AG09319 (cell line): ENCODE data around the gene KCNC3.

Experiments
- DNase-seq: peaks from one replicate; pipeline ENCODE4 v3.0.0-alpha.2; 2010; ENCODE audit warnings: low read depth; ENCODE audit errors: extremely low read depth
- TF ChIP-seq, protein P1 (sequence below): IDR thresholded peaks from 2 replicates; pipeline ENCODE4 v1.5.1; 2011; ENCODE audit warnings: low read depth, mild to moderate bottlenecking, inconsistent platforms, low read length, moderate library complexity

KCNC3 gene

GRCh38 chr19:50293263-50294004 is 35.7 kb downstream of the KCNC3 start:
- no peak for DNase-seq
- TF ChIP-seq, protein P1, sequence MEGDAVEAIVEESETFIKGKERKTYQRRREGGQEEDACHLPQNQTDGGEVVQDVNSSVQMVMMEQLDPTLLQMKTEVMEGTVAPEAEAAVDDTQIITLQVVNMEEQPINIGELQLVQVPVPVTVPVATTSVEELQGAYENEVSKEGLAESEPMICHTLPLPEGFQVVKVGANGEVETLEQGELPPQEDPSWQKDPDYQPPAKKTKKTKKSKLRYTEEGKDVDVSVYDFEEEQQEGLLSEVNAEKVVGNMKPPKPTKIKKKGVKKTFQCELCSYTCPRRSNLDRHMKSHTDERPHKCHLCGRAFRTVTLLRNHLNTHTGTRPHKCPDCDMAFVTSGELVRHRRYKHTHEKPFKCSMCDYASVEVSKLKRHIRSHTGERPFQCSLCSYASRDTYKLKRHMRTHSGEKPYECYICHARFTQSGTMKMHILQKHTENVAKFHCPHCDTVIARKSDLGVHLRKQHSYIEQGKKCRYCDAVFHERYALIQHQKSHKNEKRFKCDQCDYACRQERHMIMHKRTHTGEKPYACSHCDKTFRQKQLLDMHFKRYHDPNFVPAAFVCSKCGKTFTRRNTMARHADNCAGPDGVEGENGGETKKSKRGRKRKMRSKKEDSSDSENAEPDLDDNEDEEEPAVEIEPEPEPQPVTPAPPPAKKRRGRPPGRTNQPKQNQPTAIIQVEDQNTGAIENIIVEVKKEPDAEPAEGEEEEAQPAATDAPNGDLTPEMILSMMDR, result no peak

- TF ChIP-seq, protein P1, result no peak
- no peak for DNase-seq
Observed at GRCh38 chr19:50292216-50292827, 36.9 kb downstream of the KCNC3 start.

DNA sequence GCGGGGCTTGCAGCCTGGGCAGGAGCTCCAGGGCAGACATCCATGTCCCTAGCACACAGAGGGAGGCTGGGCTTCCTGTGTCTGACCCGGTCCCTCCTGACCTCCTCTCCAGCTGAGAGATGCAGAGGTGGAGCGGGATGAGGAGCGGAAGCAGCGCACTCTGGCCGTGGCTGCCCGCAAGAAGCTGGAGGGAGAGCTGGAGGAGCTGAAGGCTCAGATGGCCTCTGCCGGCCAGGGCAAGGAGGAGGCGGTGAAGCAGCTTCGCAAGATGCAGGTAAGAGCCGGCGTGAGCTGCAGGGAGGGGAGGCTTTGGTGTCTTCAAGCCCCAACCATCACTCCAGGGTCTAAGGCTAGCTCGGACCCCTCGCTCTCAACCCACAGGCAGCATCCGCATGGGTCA is 38.4 kb downstream of the KCNC3 start:
- no peak for DNase-seq
- TF ChIP-seq, protein P1, result no peak

DNA sequence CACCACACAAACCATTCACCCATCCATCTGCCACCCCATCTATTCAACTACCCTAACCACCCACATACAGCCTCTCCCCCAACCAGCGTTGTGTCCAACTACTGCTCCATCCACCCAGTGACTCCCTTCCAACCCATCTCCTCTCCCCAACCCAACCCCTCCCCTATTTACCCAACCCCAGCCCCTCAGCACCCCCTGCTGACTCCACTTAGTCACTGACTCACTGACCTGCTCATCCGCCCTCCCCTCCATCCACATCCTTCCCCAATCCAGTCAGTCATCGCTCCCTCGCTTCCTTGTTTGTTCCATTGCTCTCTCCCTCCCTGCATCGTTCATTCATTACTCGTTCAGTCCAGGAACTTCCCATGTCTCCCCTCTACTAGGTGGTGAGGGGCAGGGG is 39.2 kb downstream of the KCNC3 start:
- TF ChIP-seq, protein P1, result no peak
- no peak for DNase-seq

- TF ChIP-seq, protein P1, result no peak
- no peak for DNase-seq
Observed at GRCh38 chr19:50288954-50289353, 40.2 kb downstream of the KCNC3 start.

DNA sequence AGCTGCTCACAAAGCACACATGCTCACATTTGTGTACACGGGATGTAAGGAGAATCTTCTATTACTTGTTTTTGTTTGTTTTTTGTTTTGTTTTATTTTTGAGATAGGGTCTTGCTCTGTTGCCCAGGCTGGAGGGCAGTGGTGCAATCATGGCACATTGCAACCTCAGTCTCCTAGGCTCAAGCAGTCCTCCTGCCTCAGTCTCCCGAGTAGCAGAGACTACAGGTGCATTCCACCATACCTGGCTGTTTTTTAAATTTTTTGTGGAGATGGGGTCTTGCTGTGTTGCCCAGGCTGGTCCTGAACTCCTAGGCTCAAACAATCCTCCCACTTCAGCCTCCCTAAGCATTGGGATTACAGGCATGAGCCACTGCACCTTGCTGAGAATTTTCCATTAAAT is 41.8 kb downstream of the KCNC3 start:
- DNase-seq, result no peak
- TF ChIP-seq, protein P1, result no peak

DNA sequence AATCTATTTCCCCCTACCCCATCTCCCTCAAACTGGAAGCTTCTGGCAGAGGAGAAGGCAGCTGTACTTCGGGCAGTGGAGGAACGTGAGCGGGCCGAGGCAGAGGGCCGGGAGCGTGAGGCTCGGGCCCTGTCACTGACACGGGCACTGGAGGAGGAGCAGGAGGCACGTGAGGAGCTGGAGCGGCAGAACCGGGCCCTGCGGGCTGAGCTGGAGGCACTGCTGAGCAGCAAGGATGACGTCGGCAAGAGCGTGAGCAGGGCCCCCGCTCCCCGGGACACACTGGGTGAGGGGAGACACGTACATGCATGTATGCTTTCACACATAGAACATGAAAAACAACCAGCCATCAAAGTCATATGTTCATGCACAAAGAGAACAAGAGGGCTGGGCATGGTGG is 42.7 kb downstream of the KCNC3 start:
- no peak for DNase-seq
- TF ChIP-seq, protein P1, result no peak
